Peyer's patch (tissue), 4 donors: ENCODE data around the gene TAS1R3. TPM values are rescaled to one million over a fixed set of nuclear protein-coding genes. Genes with fewer than 3 reads are reported as not detected.

Experiments used
- DNase-seq, 3 donors: peaks; one replicate each; pipeline ENCODE4 v3.0.0-alpha.2; 2017 to 2019
- H3K27ac ChIP-seq, 4 donors: fragments of 200-600 bp; sonication (generic); one replicate each; pipeline ENCODE4 v1.5.1; 2016 to 2019
- H3K27me3 ChIP-seq, 2 donors: fragments of 200-600 bp; sonication (generic); one replicate each; pipeline ENCODE4 v1.5.1; 2019
- H3K36me3 ChIP-seq, 3 donors: fragments of 200-600 bp; sonication (generic); one replicate each; pipeline ENCODE4 v1.5.1; 2016 to 2019
- H3K4me1 ChIP-seq, 4 donors: fragments of 200-600 bp; sonication (generic); one replicate each; pipeline ENCODE4 v1.5.1; 2016 to 2019
- H3K4me3 ChIP-seq, 4 donors: fragments of 200-600 bp; sonication (generic); 1 replicate in 3 of 4; 2 replicates in 1 of 4; pipeline ENCODE4 v1.5.1; 2016 to 2019; ENCODE audit warnings: mild to moderate bottlenecking in 1 of 4
- H3K9me3 ChIP-seq, 4 donors: fragments of 200-600 bp; sonication (generic); one replicate each; pipeline ENCODE4 v1.5.1; 2016 to 2019; ENCODE audit warnings: mild to moderate bottlenecking in 1 of 4
- POLR2A ChIP-seq, 2 donors: fragments of 450-650 bp; IDR thresholded peaks; one replicate each; pipeline ENCODE4 v1.5.1; 2017; ENCODE audit warnings: antibody characterized with exemption in 2 of 2, mild to moderate bottlenecking in 2 of 2, moderate library complexity in 2 of 2
- total RNA-seq, 4 donors: library from RNA; depleted of rRNA; stranded (reverse); fragments of >200 nt; gene quantifications; one replicate each; pipeline ENCODE4 v1.1.0, GENCODE V29; 2016
- TF ChIP-seq, protein P1 (sequence below), 6 experiments: fragments of 450-650 bp in 4 of 6; fragments of 200-600 bp in 2 of 6; sonication (generic) in 1 of 6; IDR thresholded peaks; one replicate each; pipeline ENCODE4 v1.5.1; 2017 to 2019; ENCODE audit warnings: antibody characterized with exemption in 6 of 6, mild to moderate bottlenecking in 3 of 6, moderate library complexity in 1 of 6

TAS1R3 gene
- total RNA-seq, 4 donors from 2014 or later: 2.1 to 5.8 (median 3.0) TPM

DNA sequence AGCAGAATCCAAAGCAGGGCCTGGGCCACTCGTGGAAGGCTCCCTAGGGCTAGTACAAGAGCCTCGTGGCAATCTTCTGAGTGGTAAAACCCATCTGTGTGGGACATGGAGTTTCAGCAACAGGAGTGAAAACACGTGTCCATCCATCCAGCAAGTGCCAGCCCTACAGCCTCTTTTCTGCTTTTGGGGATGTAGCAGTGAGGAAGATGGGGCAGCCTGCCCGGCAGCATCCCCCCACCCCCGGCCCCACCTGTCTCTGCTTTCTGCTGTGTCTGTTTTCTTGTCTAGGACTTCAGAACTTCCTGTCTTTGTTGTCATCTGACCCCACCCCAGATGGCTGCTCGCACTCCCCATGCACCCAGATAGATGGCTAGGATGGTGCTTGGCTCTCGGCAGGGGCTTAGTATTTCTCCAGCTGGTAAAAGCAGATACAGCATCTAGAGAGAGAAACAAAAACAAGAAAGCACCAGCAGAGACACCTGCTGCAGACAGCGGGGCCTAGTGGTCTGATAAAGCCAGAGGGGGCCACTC is 4.9 kb upstream of the TAS1R3 start:
- TF ChIP-seq, protein P1, sequence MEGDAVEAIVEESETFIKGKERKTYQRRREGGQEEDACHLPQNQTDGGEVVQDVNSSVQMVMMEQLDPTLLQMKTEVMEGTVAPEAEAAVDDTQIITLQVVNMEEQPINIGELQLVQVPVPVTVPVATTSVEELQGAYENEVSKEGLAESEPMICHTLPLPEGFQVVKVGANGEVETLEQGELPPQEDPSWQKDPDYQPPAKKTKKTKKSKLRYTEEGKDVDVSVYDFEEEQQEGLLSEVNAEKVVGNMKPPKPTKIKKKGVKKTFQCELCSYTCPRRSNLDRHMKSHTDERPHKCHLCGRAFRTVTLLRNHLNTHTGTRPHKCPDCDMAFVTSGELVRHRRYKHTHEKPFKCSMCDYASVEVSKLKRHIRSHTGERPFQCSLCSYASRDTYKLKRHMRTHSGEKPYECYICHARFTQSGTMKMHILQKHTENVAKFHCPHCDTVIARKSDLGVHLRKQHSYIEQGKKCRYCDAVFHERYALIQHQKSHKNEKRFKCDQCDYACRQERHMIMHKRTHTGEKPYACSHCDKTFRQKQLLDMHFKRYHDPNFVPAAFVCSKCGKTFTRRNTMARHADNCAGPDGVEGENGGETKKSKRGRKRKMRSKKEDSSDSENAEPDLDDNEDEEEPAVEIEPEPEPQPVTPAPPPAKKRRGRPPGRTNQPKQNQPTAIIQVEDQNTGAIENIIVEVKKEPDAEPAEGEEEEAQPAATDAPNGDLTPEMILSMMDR (IDR thresholded peaks at IDR 0.05): no peak
- TF ChIP-seq POLR2A (IDR thresholded peaks at IDR 0.05): no peak
- Histone ChIP-seq H3K27me3 (no peaks in the 10 kb centered on the region), H3K4me3 (peak overlapping the region; percentile 94 to 99 (median 98)), H3K4me1 (peaks cover 0 to 44% (median 29%) of the 10 kb centered on the region in 4 donors), H3K36me3 (peaks cover 0 to 26% (median 0%) of the 10 kb centered on the region in 3 donors), H3K9me3 (no peaks in the 10 kb centered on the region), H3K27ac (peak overlapping the region in 2 of 4 donors; percentile 90 to 95)
- DNase-seq: no peak

DNA sequence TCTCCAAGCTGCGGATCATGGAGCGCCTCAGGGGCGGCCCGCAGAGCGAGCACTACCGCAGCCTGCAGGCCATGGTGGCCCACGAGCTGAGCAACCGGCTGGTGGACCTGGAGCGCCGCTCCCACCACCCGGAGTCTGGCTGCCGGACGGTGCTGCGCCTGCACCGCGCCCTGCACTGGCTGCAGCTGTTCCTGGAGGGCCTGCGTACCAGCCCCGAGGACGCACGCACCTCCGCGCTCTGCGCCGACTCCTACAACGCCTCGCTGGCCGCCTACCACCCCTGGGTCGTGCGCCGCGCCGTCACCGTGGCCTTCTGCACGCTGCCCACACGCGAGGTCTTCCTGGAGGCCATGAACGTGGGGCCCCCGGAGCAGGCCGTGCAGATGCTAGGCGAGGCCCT is 3.8 kb upstream of the TAS1R3 start:
- DNase-seq: no peak
- Histone ChIP-seq H3K27me3 (no peaks in the 10 kb centered on the region), H3K4me3 (no peak overlapping the region), H3K36me3 (peaks cover 0 to 26% (median 0%) of the 10 kb centered on the region in 3 donors), H3K27ac (no peak overlapping the region), H3K9me3 (no peaks in the 10 kb centered on the region), H3K4me1 (peaks cover 0 to 36% (median 25%) of the 10 kb centered on the region in 4 donors)
- TF ChIP-seq POLR2A (IDR thresholded peaks at IDR 0.05): no peak
- TF ChIP-seq, protein P1 (IDR thresholded peaks at IDR 0.05): no peak

DNA sequence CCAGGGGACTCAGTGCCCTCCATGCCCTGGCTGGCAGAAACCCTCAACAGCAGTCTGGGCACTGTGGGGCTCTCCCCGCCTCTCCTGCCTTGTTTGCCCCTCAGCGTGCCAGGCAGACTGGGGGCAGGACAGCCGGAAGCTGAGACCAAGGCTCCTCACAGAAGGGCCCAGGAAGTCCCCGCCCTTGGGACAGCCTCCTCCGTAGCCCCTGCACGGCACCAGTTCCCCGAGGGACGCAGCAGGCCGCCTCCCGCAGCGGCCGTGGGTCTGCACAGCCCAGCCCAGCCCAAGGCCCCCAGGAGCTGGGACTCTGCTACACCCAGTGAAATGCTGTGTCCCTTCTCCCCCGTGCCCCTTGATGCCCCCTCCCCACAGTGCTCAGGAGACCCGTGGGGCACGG is 2.8 kb upstream of the TAS1R3 start:
- H3K36me3 ChIP-seq: peaks cover 0 to 26% (median 0%) of the 10 kb centered on the region in 3 donors
- no peak for TF ChIP-seq POLR2A (IDR thresholded peaks at IDR 0.05)
- TF ChIP-seq, protein P1 (IDR thresholded peaks at IDR 0.05): no peak
- no peak overlapping the region for H3K4me3 ChIP-seq
- no peak for DNase-seq
- H3K4me1 ChIP-seq: peaks cover 5 to 35% (median 22%) of the 10 kb centered on the region in 4 donors
- no peaks in the 10 kb centered on the region for H3K27me3 ChIP-seq
- no peaks in the 10 kb centered on the region for H3K9me3 ChIP-seq
- H3K27ac ChIP-seq: no peak overlapping the region

DNA sequence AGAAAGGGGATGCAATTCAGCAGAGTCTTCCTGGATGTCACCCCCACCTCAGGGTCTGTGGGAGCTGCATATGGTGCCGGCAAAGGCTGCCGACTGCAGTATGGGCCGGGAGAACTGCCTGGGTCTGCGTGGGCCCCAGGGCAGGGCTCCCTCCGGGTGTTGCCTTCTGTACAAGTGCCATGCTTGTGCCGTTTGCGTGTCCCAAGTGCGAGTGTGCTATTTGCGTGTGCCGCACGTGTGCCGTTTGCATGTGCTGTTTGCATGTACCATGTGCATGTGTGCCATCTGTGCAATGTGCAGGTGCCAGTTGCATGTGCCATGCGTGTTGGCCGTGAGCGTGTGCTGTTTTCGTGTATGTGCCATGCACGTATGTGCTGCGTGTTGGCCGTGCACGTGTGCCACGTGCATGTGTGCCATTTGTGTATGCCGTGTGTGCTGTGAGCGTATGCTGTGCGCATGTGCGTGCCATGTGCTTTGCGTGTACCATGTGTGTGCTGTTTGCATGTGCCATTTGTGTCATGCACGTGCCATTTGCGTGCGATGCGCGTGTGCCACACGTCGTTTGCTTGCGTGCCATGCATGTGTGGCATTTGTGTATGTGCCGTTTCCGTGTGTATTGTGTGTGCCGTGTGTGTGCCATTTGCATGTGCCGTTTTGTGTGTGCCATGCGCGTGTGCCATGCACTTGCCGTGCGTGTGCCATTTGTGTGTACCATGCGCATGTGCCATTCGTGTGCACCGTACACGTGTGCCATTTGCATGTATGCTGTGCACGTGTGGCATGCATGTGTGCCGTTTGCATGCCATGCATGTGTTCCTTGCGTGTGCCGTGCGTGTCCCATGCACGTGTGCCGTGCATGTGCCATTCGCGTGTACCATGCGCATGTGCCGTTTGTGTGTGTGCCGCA is 1.5 kb upstream of the TAS1R3 start:
- DNase-seq: no peak
- H3K4me1 ChIP-seq: peaks cover 5 to 31% (median 17%) of the 10 kb centered on the region in 4 donors
- H3K27me3 ChIP-seq: no peaks in the 10 kb centered on the region
- no peaks in the 10 kb centered on the region for H3K9me3 ChIP-seq
- peaks cover 0 to 26% (median 0%) of the 10 kb centered on the region in 3 donors for H3K36me3 ChIP-seq
- H3K27ac ChIP-seq: peak overlapping the region in 1 of 4 donors; percentile 71
- no peak overlapping the region for H3K4me3 ChIP-seq
- TF ChIP-seq POLR2A (IDR thresholded peaks at IDR 0.05): no peak
- TF ChIP-seq, protein P1 (IDR thresholded peaks at IDR 0.05): no peak

DNA sequence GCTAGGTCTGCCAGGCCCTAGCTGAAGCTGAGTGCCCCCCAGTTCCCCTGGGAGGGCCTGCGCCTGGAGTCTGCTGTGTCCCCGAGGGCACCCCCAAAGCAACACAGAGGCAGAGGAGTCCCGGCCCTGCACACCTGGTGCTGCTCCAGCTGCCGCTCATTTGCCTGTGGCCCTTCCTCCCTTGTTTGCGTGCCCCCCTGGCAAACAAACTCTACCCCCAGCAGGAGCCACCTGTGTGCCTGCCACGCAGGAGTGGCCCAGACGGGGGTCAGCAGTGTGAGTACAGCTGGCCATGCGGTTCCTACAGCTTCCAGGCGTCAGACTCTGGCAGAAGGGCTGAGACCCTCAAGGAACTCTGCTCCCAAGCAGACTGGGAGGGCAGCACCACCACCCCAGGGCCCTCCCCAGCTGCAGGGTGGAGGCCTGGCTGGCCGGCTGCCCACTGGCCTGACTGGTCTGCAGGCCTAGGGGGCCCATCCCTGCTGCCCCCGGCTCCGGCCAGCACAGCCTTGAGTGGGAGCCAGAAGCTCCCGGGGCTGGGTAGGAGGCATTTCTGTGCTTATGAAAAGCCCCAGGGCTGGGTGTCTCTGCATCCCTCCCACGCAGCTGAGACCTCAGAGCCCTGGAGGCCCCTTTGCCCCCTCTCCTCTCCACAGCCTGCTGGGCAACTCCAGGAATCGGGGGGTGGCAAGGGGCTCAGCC is 563 bp upstream of the TAS1R3 start:
- TF ChIP-seq POLR2A (IDR thresholded peaks at IDR 0.05): no peak
- TF ChIP-seq, protein P1 (IDR thresholded peaks at IDR 0.05): no peak
- H3K36me3 ChIP-seq: peaks cover 0 to 29% (median 0%) of the 10 kb centered on the region in 3 donors

More for the DNA sequence above, 563 bp upstream of the TAS1R3 start:
- Histone ChIP-seq H3K4me3 (peak overlapping the region in 1 of 4 donors; percentile 20), H3K27me3 (no peaks in the 10 kb centered on the region), H3K27ac (peak overlapping the region in 3 of 4 donors; percentile 52 to 71 (median 61)), H3K9me3 (no peaks in the 10 kb centered on the region), H3K4me1 (peaks cover 5 to 25% (median 12%) of the 10 kb centered on the region in 4 donors)
- DNase-seq: peak in 2 of 3 donors; percentile 64 to 72
